HCT116 (cell line): ENCODE data around the gene MOB3A. TPM values are rescaled to one million over a fixed set of nuclear protein-coding genes. Genes with fewer than 3 reads are reported as not detected.

Source experiments
- ATAC-seq: fragments of 200-7000 bp; cut with Tn5 transposase; 2 replicates; pipeline ENCODE4 v1.9.1; 2020; ENCODE audit warnings: mild to moderate bottlenecking, moderate library complexity
- BruUV-seq: library from RNA; stranded (reverse); fragments of 400-500 nt; replicated peaks from 2 replicates; lab custom pipeline; 2021; lab: Mats Ljungman, UMichigan
- CTCF ChIA-PET: fragments of 300-600 bp; sonication (Branson Sonifier 250); formaldehyde crosslinking; loops from one replicate; lab custom pipeline; 2021; ENCODE audit warnings: antibody characterized with exemption; lab: Charles Lee
- POLR2A ChIA-PET: fragments of 300-600, 350-600 bp; sonication (Branson Sonifier 250); formaldehyde crosslinking; loops from one replicate; lab custom pipeline; 2021; ENCODE audit warnings: antibody characterized with exemption; lab: Charles Lee
- RAD21 ChIA-PET, 2 experiments: fragments of 300-600 bp; sonication (Branson Sonifier 250); formaldehyde crosslinking; loops; one replicate each; lab custom pipeline; 2023; ENCODE audit warnings: low total read pairs in 2 of 2; ENCODE audit not compliant: uncharacterized antibody in 2 of 2, unreplicated experiment in 2 of 2, low non-redundant PET in 1 of 2; lab: Charles Lee
- DNase-seq: peaks from one replicate; pipeline ENCODE4 v3.0.0-alpha.2; 2010; ENCODE audit warnings: low read depth, low spot score
- H2AFZ ChIP-seq: fragments of 200-600 bp; shearing (Covaris generic), sonication (generic); 2 replicates; pipeline ENCODE4 v1.6.1; 2017; ENCODE audit warnings: low read depth, mixed run types, mixed read lengths, antibody characterized with exemption, low read length; ENCODE audit not compliant: poor library complexity, severe bottlenecking
- H3K27ac ChIP-seq: 2 replicates; pipeline ENCODE4 v1.5.1; 2012; ENCODE audit warnings: low read depth, low read length
- H3K27me3 ChIP-seq: fragments of 200-600 bp; sonication (generic); 2 replicates; pipeline ENCODE4 v1.6.1; 2016; ENCODE audit warnings: mixed run types, low read length, mixed read lengths; ENCODE audit not compliant: insufficient read depth
- H3K36me3 ChIP-seq, 2 experiments: fragments of 200-500 bp in 1 of 2; fragments of 200-600 bp in 1 of 2; sonication (Bioruptor generic) in 1 of 2; sonication (generic) in 1 of 2; 2 replicates each; pipeline versions ENCODE4 v1.5.1 to v1.6.1; 2014 to 2016; ENCODE audit warnings: low read length in 2 of 2, inconsistent platforms in 1 of 2, mixed read lengths in 1 of 2, mixed run types in 1 of 2; ENCODE audit not compliant: insufficient read depth in 2 of 2, control insufficient read depth in 1 of 2
- H3K4me1 ChIP-seq, 2 experiments: fragments of 200-600 bp in 1 of 2; sonication (generic) in 1 of 2; 2 replicates each; pipeline versions ENCODE4 v1.5.1 to v1.6.1; 2012 to 2017; ENCODE audit warnings: low read length in 2 of 2, inconsistent platforms in 1 of 2, mild to moderate bottlenecking in 1 of 2, mixed read lengths in 1 of 2, mixed run types in 1 of 2, moderate library complexity in 1 of 2; ENCODE audit not compliant: insufficient read depth in 2 of 2, control insufficient read depth in 1 of 2
- H3K4me2 ChIP-seq: fragments of 200-600 bp; sonication (generic); 2 replicates; pipeline ENCODE4 v1.6.1; 2017; ENCODE audit warnings: mixed run types, low read length, mixed read lengths
- H3K4me3 ChIP-seq, 2 experiments: fragments of 200-600 bp in 1 of 2; sonication (generic) in 1 of 2; replicated peaks in 1 of 2; 2 replicates each; pipeline ENCODE4 v1.5.1; 2011 to 2016; ENCODE audit warnings: low read length in 2 of 2, control low read depth in 1 of 2, low read depth in 1 of 2, mild to moderate bottlenecking in 1 of 2, mixed read lengths in 1 of 2, mixed run types in 1 of 2
- H3K79me2 ChIP-seq: fragments of 200-600 bp; sonication (generic); 2 replicates; pipeline ENCODE4 v1.6.1; 2017; ENCODE audit warnings: mild to moderate bottlenecking, mixed run types, low read length, moderate library complexity, mixed read lengths; ENCODE audit not compliant: insufficient read depth
- H3K9ac ChIP-seq: fragments of 200-600 bp; sonication (generic); 2 replicates; pipeline ENCODE4 v1.6.1; 2016; ENCODE audit warnings: low read length, mixed read lengths
- H3K9me2 ChIP-seq: fragments of 200-600 bp; sonication (generic), shearing (Covaris generic); 2 replicates; pipeline ENCODE4 v1.6.1; 2017; ENCODE audit warnings: mixed run types, mild to moderate bottlenecking, moderate library complexity; ENCODE audit not compliant: insufficient read depth
- H3K9me3 ChIP-seq, 2 experiments: fragments of 200-500 bp in 1 of 2; fragments of 200-600 bp in 1 of 2; sonication (Bioruptor generic) in 1 of 2; sonication (generic) in 1 of 2; 2 replicates each; pipeline ENCODE4 v1.6.1; 2014 to 2017; ENCODE audit warnings: low read length in 2 of 2, mixed read lengths in 2 of 2, inconsistent platforms in 1 of 2, low read depth in 1 of 2, mild to moderate bottlenecking in 1 of 2, mixed run types in 1 of 2, moderate library complexity in 1 of 2; ENCODE audit not compliant: control insufficient read depth in 1 of 2, insufficient read depth in 1 of 2
- H4K20me1 ChIP-seq: fragments of 200-600 bp; sonication (generic), shearing (Covaris generic); 2 replicates; pipeline ENCODE4 v1.6.1; 2017; ENCODE audit warnings: mixed run types, mild to moderate bottlenecking, moderate library complexity; ENCODE audit not compliant: insufficient read depth
- ATF3 ChIP-seq: IDR thresholded peaks from 2 replicates; pipeline ENCODE4 v1.6.1; 2012
- CBX3 ChIP-seq: IDR thresholded peaks from 2 replicates; pipeline ENCODE4 v1.6.1; 2012; ENCODE audit warnings: low read depth
- CTCF ChIP-seq, 3 experiments: fragments of 200-600 bp in 1 of 3; sonication (generic) in 1 of 3; IDR thresholded peaks in 2 of 3; conservative IDR thresholded peaks in 1 of 3; 2 replicates each; pipeline ENCODE4 v1.5.1; 2012 to 2017; ENCODE audit warnings: low read depth in 2 of 3, low read length in 2 of 3, antibody characterized with exemption in 1 of 3, borderline replicate concordance in 1 of 3, control low read depth in 1 of 3, mild to moderate bottlenecking in 1 of 3, mixed read lengths in 1 of 3, mixed run types in 1 of 3, moderate library complexity in 1 of 3; ENCODE audit not compliant: insufficient read depth in 1 of 3
- EGR1 ChIP-seq: IDR thresholded peaks from 2 replicates; pipeline ENCODE4 v1.6.1; 2012; ENCODE audit warnings: low read depth
- ELF1 ChIP-seq: IDR thresholded peaks from 2 replicates; pipeline ENCODE4 v1.6.1; 2012; ENCODE audit warnings: low read depth, borderline replicate concordance
- EZH2phosphoT487 ChIP-seq: fragments of 200-600 bp; IDR thresholded peaks from 2 replicates; pipeline ENCODE4 v1.6.1; 2018; ENCODE audit warnings: antibody characterized with exemption, borderline replicate concordance
- FOSL1 ChIP-seq: IDR thresholded peaks from 2 replicates; pipeline ENCODE4 v1.6.1; 2012; ENCODE audit warnings: low read depth
- JUND ChIP-seq: IDR thresholded peaks from 2 replicates; pipeline ENCODE4 v1.6.1; 2012
- MAX ChIP-seq: IDR thresholded peaks from 2 replicates; pipeline ENCODE4 v1.6.1; 2012
- POLR2AphosphoS5 ChIP-seq: IDR thresholded peaks from 2 replicates; pipeline ENCODE4 v1.6.1; 2011; ENCODE audit warnings: mild to moderate bottlenecking, low read depth, low read length, moderate library complexity
- RAD21 ChIP-seq: IDR thresholded peaks from 2 replicates; pipeline ENCODE4 v1.6.1; 2012; ENCODE audit warnings: low read depth, mild to moderate bottlenecking
- SIN3A ChIP-seq: IDR thresholded peaks from 2 replicates; pipeline ENCODE4 v1.6.1; 2012; ENCODE audit warnings: low read depth
- SP1 ChIP-seq: IDR thresholded peaks from 2 replicates; pipeline ENCODE4 v1.6.1; 2012; ENCODE audit warnings: low read depth
- YY1 ChIP-seq: IDR thresholded peaks from 2 replicates; pipeline ENCODE4 v1.6.1; 2011; ENCODE audit warnings: low read length, low read depth, moderate library complexity, mild to moderate bottlenecking; ENCODE audit not compliant: insufficient replicate concordance; ENCODE audit errors: extremely low read depth
- ZBTB33 ChIP-seq: IDR thresholded peaks from 2 replicates; pipeline ENCODE4 v1.6.1; 2011; ENCODE audit warnings: mild to moderate bottlenecking, low read length, moderate library complexity; ENCODE audit not compliant: insufficient replicate concordance; ENCODE audit errors: extremely low read depth
- ZNF274 ChIP-seq: fragments of 200-500 bp; sonication (Bioruptor generic); IDR thresholded peaks from 2 replicates; pipeline ENCODE4 v1.6.1; 2014; ENCODE audit warnings: mild to moderate bottlenecking, low read depth, low read length, inconsistent platforms
- intact Hi-C: fragments of 100-400 bp; cut with micrococcal nuclease; formaldehyde crosslinking; loops from 2 replicates; pipeline ENCODE4 v1.10.0; 2022
- total RNA-seq: library from RNA; stranded (reverse); gene quantifications from one replicate; pipeline ENCODE4 v1.2.1, GENCODE V29; 2021; ENCODE audit not compliant: unreplicated experiment

MOB3A gene
- total RNA-seq, 1 experiment from 2014 or later = 32.1 TPM

GRCh38 chr19:2115324-2115723, 19.2 kb upstream of the MOB3A start:
- no peaks in the 10 kb centered on the region for H3K79me2 ChIP-seq
- TF ChIP-seq ELF1 = no peak
- TF ChIP-seq EGR1 = no peak
- no peaks in the 10 kb centered on the region for H3K4me1 ChIP-seq
- H3K27ac ChIP-seq = no peak overlapping the region
- no TSS peak for BruUV-seq
- H3K4me2 ChIP-seq = no peak overlapping the region
- ChIA-PET CTCF (no interaction called here), POLR2A (no interaction called here), RAD21 (no interaction called here)
- no peak overlapping the region for H3K4me3 ChIP-seq
- H2AFZ ChIP-seq = no peak overlapping the region
- intact Hi-C loops = no loop called here
- H4K20me1 ChIP-seq = no peaks in the 10 kb centered on the region
- no peaks in the 10 kb centered on the region for H3K27me3 ChIP-seq
- ATAC-seq (no peak), DNase-seq (no peak)
- H3K36me3 ChIP-seq = peaks cover 33 to 42% of the 10 kb centered on the region in 2 experiments; a peak in 3 of 4 replicates
- H3K9ac ChIP-seq = no peak overlapping the region
- no peaks in the 10 kb centered on the region for H3K9me2 ChIP-seq
- H3K9me3 ChIP-seq = no peaks in the 10 kb centered on the region

GRCh38 chr19:2114821-2115220, 18.7 kb upstream of the MOB3A start:
- ATAC-seq (no peak), DNase-seq (no peak)
- H2AFZ ChIP-seq = no peak overlapping the region
- H3K79me2 ChIP-seq = no peaks in the 10 kb centered on the region
- no TSS peak for BruUV-seq
- H3K4me3 ChIP-seq = no peak overlapping the region
- H3K9me3 ChIP-seq = no peaks in the 10 kb centered on the region
- H3K36me3 ChIP-seq = peaks cover 33 to 42% of the 10 kb centered on the region in 2 experiments; a peak in 3 of 4 replicates
- ChIA-PET POLR2A (no interaction called here), CTCF (no interaction called here), RAD21 (no interaction called here)
- intact Hi-C loops = no loop called here
- no peak overlapping the region for H3K27ac ChIP-seq
- no peaks in the 10 kb centered on the region for H3K9me2 ChIP-seq
- H4K20me1 ChIP-seq = no peaks in the 10 kb centered on the region
- no peaks in the 10 kb centered on the region for H3K27me3 ChIP-seq
- H3K9ac ChIP-seq = no peak overlapping the region
- H3K4me1 ChIP-seq = no peaks in the 10 kb centered on the region
- no peak overlapping the region for H3K4me2 ChIP-seq
- TF ChIP-seq RAD21 = no peak
- TF ChIP-seq SIN3A = no peak
- no peak for TF ChIP-seq SP1
- TF ChIP-seq YY1 = no peak
- TF ChIP-seq JUND = no peak
- no peak for TF ChIP-seq ATF3
- no peak for TF ChIP-seq FOSL1
- TF ChIP-seq ZBTB33 = no peak
- no peak for TF ChIP-seq MAX
- TF ChIP-seq CTCF (IDR thresholded peaks at IDR 0.05 in 2 of 3, conservative IDR thresholded peaks at IDR 0.05 in 1 of 3; ENCODE audit: borderline replicate concordance in 1 of 3, insufficient read depth in 1 of 3, low read depth in 2 of 3, low read length in 2 of 3) = no peak
- no peak for TF ChIP-seq CBX3
- TF ChIP-seq ZNF274 = no peak
- no peak for TF ChIP-seq EZH2phosphoT487
- no peak for TF ChIP-seq POLR2AphosphoS5
